ENCODE data around the gene MBNL1. TPM values are rescaled to one million over a fixed set of nuclear protein-coding genes. Genes with fewer than 3 reads are reported as not detected.
"Not testable (repeated sequence)": the region's sequence is repeated elsewhere in the genome, so short reads cannot be mapped to it uniquely, and the experiment has no call there.

Gene MBNL1
- total and polyA plus RNA-seq, 8 donors = 15.2 to 73.2 (median 40.2) TPM

DNA sequence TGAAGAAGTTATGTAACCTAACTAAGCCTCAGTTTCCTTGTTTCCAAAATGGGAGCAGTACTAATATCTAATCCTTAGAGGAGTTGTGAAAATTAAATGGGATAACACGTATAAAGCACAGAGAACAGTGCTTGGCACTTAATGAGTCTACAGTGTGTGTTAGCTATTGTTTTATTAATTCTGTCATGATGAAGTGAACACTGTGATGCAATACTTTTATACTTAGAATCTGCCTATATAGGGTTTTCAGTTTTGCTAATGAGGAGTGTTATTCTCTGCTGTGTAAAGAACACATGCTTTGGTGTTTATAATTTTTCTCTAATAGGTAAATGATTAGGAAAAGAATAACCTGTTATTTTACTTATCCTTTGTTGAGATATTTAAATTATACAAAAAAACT is 65.2 kb downstream of the MBNL1 start:
- intact Hi-C loops (cut with DNase I) = no loop called here
- H3K36me3 ChIP-seq = no peaks in the 10 kb centered on the region
- DNase-seq (no peak), FAIRE-seq (no peak), ATAC-seq (no peak)
- no peaks in the 10 kb centered on the region for H3K27me3 ChIP-seq
- TF ChIP-seq, protein P1, sequence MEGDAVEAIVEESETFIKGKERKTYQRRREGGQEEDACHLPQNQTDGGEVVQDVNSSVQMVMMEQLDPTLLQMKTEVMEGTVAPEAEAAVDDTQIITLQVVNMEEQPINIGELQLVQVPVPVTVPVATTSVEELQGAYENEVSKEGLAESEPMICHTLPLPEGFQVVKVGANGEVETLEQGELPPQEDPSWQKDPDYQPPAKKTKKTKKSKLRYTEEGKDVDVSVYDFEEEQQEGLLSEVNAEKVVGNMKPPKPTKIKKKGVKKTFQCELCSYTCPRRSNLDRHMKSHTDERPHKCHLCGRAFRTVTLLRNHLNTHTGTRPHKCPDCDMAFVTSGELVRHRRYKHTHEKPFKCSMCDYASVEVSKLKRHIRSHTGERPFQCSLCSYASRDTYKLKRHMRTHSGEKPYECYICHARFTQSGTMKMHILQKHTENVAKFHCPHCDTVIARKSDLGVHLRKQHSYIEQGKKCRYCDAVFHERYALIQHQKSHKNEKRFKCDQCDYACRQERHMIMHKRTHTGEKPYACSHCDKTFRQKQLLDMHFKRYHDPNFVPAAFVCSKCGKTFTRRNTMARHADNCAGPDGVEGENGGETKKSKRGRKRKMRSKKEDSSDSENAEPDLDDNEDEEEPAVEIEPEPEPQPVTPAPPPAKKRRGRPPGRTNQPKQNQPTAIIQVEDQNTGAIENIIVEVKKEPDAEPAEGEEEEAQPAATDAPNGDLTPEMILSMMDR (IDR thresholded peaks at IDR 0.05) = no peak
- H3K9me3 ChIP-seq = peaks cover 0 to 3% (median 0%) of the 10 kb centered on the region in 4 donors
- no peak overlapping the region for H3K27ac ChIP-seq
- H3K4me3 ChIP-seq = no peak overlapping the region
- WGBS, 2 donors = 94 to 95% methylated on average over 1 of the region's 1 CpG
- H3K4me1 ChIP-seq = peaks cover 3 to 44% (median 21%) of the 10 kb centered on the region in 3 donors

DNA sequence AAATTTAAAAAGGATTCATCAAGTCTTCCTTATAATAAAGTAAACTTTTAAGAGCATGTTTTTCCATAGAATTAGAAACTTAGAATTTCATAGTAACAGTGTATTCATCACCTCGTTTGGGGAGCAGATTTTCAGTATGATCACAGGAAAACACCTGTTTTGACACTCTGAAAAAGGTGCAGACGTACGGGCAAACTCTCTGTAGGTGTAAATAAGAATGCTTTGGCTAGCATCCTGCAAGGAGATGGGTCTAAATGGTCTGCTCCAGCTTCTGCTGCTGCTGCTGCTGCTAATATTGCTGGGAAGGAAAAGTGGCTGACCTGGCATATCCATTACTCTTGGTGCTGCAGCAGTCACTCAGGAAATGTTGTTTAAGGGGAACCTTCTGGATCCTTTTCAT is 66.0 kb downstream of the MBNL1 start:
- Histone ChIP-seq H3K4me1 (peaks cover 0 to 38% (median 12%) of the 10 kb centered on the region in 3 donors), H3K4me3 (no peak overlapping the region)
- ATAC-seq = no peak

DNA sequence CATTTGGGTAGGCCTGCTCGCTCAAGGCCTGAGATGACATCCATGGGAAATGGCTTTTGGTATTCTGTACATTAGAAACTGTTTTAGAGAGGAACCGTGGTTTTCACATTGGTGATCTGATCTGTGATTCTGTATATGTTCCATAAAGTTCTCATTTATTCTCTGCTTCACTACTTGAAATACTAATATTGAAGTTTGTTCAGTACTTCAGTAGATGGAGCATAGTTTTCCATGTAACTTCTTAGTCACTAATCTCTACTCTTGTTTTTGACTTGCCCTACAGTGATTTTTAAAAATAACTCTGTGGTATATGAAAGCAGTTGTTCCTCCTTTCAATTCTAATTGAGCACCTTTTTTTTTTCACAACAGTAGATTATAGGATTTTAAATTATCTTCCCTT is 66.5 kb downstream of the MBNL1 start:
- H3K27ac ChIP-seq = no peak overlapping the region

More for the DNA sequence above, 66.0 kb downstream of the MBNL1 start:
- H3K36me3 ChIP-seq = no peaks in the 10 kb centered on the region
- 89 to 91% methylated on average over 3 of the region's 3 CpGs for WGBS, 2 donors
- DNase-seq = no peak
- FAIRE-seq = no peak
- H3K9me3 ChIP-seq = peaks cover 0 to 3% (median 0%) of the 10 kb centered on the region in 4 donors
- H3K27me3 ChIP-seq = no peaks in the 10 kb centered on the region
- H3K27ac ChIP-seq = no peak overlapping the region
- intact Hi-C loops (cut with DNase I) = no loop called here
- TF ChIP-seq, protein P1 (IDR thresholded peaks at IDR 0.05) = no peak

DNA sequence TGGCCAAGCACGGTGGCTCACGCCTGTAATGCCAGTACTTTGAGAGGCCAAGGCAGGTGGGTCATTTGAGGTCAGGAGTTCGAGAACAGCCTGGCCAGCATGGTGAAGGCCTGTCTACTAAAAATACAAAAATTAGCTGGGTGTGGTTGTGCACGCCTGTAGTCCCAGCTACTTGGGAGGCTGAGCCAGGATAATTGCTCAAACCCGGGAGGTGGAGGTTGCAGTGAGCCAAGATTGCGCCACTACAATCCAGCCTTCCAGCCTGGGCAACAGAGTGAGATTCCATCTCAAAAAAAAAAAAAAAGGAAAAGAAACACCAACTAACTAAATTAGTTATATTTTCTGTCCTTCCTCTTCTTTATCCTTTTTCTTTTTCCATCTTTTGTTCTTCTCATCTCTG is 68.6 kb downstream of the MBNL1 start:
- intact Hi-C loops (cut with DNase I); DNase-seq; H3K4me3 ChIP-seq; H3K27me3 ChIP-seq; H3K27ac ChIP-seq; H3K36me3 ChIP-seq; ATAC-seq; FAIRE-seq; H3K9me3 ChIP-seq: not testable (repeated sequence)
- WGBS, 2 donors = 91 to 95% methylated on average over 6 of the region's 6 CpGs
- peaks cover 0 to 19% (median 0%) of the 10 kb centered on the region in 3 donors for H3K4me1 ChIP-seq

More for the DNA sequence above, 66.5 kb downstream of the MBNL1 start:
- Histone ChIP-seq H3K9me3 (peaks cover 0 to 3% (median 0%) of the 10 kb centered on the region in 4 donors), H3K4me3 (no peak overlapping the region), H3K36me3 (peaks cover 0 to 3% (median 0%) of the 10 kb centered on the region in 3 donors), H3K27me3 (no peaks in the 10 kb centered on the region), H3K4me1 (peaks cover 0 to 38% (median 10%) of the 10 kb centered on the region in 3 donors)
- no peak for DNase-seq
- TF ChIP-seq, protein P1 (IDR thresholded peaks at IDR 0.05) = no peak
- ATAC-seq = no peak
- 95 to 98% methylated on average over 2 of the region's 2 CpGs for WGBS, 2 donors
- intact Hi-C loops (cut with DNase I) = no loop called here
- FAIRE-seq = no peak

DNA sequence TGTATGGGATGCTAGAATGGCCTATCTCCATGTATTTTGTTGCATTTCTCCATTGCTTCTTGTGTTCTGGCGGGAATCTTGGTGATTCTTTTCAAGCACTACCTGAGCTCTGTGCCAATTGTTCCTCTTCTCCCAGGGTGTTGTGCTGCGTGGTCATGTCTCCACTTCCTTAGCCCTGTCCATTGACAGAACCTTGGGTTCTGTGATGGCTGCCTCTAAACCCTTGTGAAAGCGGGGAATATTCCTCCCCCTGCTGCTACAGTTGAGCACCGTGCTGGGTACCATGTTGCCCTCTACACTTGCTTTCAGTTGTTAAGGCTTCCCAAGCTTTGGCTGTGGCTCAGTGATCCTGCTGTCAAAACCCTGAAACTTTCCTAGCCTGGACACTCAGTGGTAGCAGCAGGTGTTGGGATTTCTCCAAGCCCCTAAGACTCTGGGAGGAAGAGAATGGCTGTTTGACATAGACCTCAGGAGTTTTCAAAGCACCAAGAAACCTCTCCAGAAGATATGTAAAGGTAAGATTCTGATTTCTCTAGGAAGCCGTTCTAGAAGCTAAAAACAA is 69.5 kb downstream of the MBNL1 start:
- H3K27ac ChIP-seq = no peak overlapping the region
- intact Hi-C loops (cut with DNase I) = no loop called here
- H3K4me1 ChIP-seq = peaks cover 0 to 12% (median 0%) of the 10 kb centered on the region in 3 donors
- H3K9me3 ChIP-seq = no peaks in the 10 kb centered on the region
- no peaks in the 10 kb centered on the region for H3K27me3 ChIP-seq
- WGBS, 2 donors = 95 to 97% methylated on average over 5 of the region's 5 CpGs
- FAIRE-seq (no peak), DNase-seq (no peak), ATAC-seq (no peak)
- peaks cover 0 to 13% (median 0%) of the 10 kb centered on the region in 3 donors for H3K36me3 ChIP-seq
- TF ChIP-seq, protein P1 (IDR thresholded peaks at IDR 0.05) = no peak
- H3K4me3 ChIP-seq = no peak overlapping the region
